ENCODE data around the gene AUTS2. TPM values are rescaled to one million over a fixed set of nuclear protein-coding genes. Genes with fewer than 3 reads are reported as not detected.

Gene AUTS2
- total RNA-seq, 1 donor from 2014 or later: 94.1 TPM

DNA sequence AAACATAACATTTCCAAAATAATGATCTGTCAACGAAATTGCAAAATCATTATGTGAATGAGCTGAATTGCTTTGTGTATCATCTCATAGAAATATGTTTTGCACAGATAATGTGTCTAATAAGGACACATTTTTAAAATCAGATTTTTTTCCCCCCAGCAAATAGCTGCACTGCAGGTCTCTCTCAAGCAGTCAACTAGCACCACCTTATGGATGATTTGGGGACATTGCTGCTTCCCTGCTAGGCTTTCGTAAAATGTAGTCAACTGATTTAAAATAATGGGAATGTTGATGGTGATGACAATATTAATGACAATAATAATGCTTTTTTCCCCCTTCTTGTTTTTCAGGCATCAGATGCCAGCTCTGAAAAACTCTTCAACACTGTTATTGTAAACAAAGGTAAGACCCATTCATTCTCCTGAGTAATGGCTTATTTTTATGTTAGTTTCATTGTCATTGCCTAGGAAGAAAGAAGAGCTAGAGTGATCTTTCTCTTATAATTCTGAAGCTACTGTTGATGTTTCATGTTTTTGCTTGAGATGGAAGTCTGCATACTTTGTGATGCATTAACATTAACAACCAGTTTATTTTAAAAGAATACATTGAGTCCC lies 1100.1 kb downstream of the AUTS2 start:
- H3K27ac Mint-ChIP-seq: no peak overlapping the region
- peaks cover 5% of the 10 kb centered on the region for H3K27me3 Mint-ChIP-seq
- H3K9me3 Mint-ChIP-seq: no peaks in the 10 kb centered on the region
- DNase-seq (ENCODE audit: extremely low spot score, unreplicated experiment): no peak
- peaks cover 29% of the 10 kb centered on the region for H3K4me1 Mint-ChIP-seq (ENCODE audit: unreplicated experiment)
- peaks cover 10% of the 10 kb centered on the region for H3K36me3 Mint-ChIP-seq
- TF ChIP-seq CTCF (conservative IDR thresholded peaks at IDR 0.05): peak; percentile 92
- peak overlapping the region; percentile 97 for H3K4me3 Mint-ChIP-seq

- no peak for DNase-seq (ENCODE audit: extremely low spot score, unreplicated experiment)
- Mint-ChIP-seq H3K4me1 (ENCODE audit: unreplicated experiment) (peaks cover 35% of the 10 kb centered on the region), H3K9me3 (no peaks in the 10 kb centered on the region), H3K27me3 (peaks cover 9% of the 10 kb centered on the region), H3K4me3 (no peak overlapping the region), H3K27ac (no peak overlapping the region), H3K36me3 (peaks cover 19% of the 10 kb centered on the region)
- no peak for TF ChIP-seq CTCF (conservative IDR thresholded peaks at IDR 0.05)
Measured at GRCh38 chr7:70699271-70699670, 1101.0 kb downstream of the AUTS2 start.

GRCh38 chr7:70700055-70700940 lies 1102.0 kb downstream of the AUTS2 start:
- Mint-ChIP-seq H3K27me3 (peaks cover 9% of the 10 kb centered on the region), H3K9me3 (no peaks in the 10 kb centered on the region), H3K27ac (no peak overlapping the region), H3K4me3 (no peak overlapping the region), H3K36me3 (peaks cover 22% of the 10 kb centered on the region), H3K4me1 (ENCODE audit: unreplicated experiment) (peaks cover 46% of the 10 kb centered on the region)
- DNase-seq (ENCODE audit: extremely low spot score, unreplicated experiment): no peak
- TF ChIP-seq CTCF (conservative IDR thresholded peaks at IDR 0.05): no peak

- H3K36me3 Mint-ChIP-seq: peaks cover 24% of the 10 kb centered on the region
- H3K27me3 Mint-ChIP-seq: peaks cover 9% of the 10 kb centered on the region
- H3K9me3 Mint-ChIP-seq: no peaks in the 10 kb centered on the region
- no peak for DNase-seq (ENCODE audit: extremely low spot score, unreplicated experiment)
- H3K4me3 Mint-ChIP-seq: no peak overlapping the region
- TF ChIP-seq CTCF (conservative IDR thresholded peaks at IDR 0.05): no peak
- no peak overlapping the region for H3K27ac Mint-ChIP-seq
- H3K4me1 Mint-ChIP-seq (ENCODE audit: unreplicated experiment): peaks cover 52% of the 10 kb centered on the region
Measured at GRCh38 chr7:70700941-70701425, 1102.7 kb downstream of the AUTS2 start.

DNA sequence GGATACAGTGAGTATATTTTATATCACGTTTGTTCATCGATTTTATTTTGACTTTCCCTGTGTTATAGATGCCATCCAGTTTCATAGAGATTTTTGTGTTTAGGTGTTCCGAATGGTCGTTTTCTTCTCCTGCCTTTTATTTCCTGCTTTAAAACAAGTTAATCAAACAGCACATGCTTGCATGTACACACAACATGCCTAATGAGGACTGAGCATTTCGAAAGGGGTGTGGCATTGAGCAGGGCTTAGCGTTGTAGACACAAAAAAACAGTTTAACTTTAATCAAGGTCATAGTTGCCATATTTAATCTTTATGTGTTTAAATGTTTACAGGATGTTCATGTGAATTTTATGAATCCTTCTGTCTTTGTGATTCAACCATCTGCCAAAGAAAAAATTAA lies 1103.2 kb downstream of the AUTS2 start:
- Mint-ChIP-seq H3K4me1 (ENCODE audit: unreplicated experiment) (peaks cover 54% of the 10 kb centered on the region), H3K9me3 (no peaks in the 10 kb centered on the region), H3K27ac (no peak overlapping the region), H3K27me3 (peaks cover 9% of the 10 kb centered on the region), H3K36me3 (peaks cover 26% of the 10 kb centered on the region), H3K4me3 (no peak overlapping the region)
- DNase-seq (ENCODE audit: extremely low spot score, unreplicated experiment): no peak
- TF ChIP-seq CTCF (conservative IDR thresholded peaks at IDR 0.05): no peak
